GM23338 (cell line): ENCODE data around the gene TNIP3. TPM values are rescaled to one million over a fixed set of nuclear protein-coding genes. Genes with fewer than 3 reads are reported as not detected.

Source experiments
- ATAC-seq: fragments of 200-7000 bp; cut with Tn5 transposase; 3 replicates; pipeline ENCODE4 v1.9.1; 2020
- DNase-seq: peaks from one replicate; pipeline ENCODE4 v3.0.0-alpha.2; 2015; ENCODE audit warnings: low spot score
- H2AFZ ChIP-seq: fragments of 200-600 bp; sonication (generic); 2 replicates; pipeline ENCODE4 v1.8.0; 2016; ENCODE audit warnings: antibody characterized with exemption, mild to moderate bottlenecking, moderate library complexity
- H3F3A ChIP-seq: fragments of 200-600 bp; sonication (generic); replicated peaks from 2 replicates; pipeline ENCODE4 v1.8.0; 2017; ENCODE audit warnings: antibody characterized with exemption, mixed run types, low read depth
- H3K27ac ChIP-seq: fragments of 200-600 bp; sonication (generic); 2 replicates; pipeline ENCODE4 v1.6.1; 2016; ENCODE audit warnings: low read depth
- H3K27me3 ChIP-seq: fragments of 200-600 bp; sonication (generic); 2 replicates; pipeline ENCODE4 v1.8.0; 2016; ENCODE audit warnings: mild to moderate bottlenecking, mixed run types, moderate library complexity; ENCODE audit not compliant: insufficient read depth
- H3K36me3 ChIP-seq: fragments of 200-600 bp; sonication (generic); 2 replicates; pipeline ENCODE4 v1.8.0; 2016; ENCODE audit warnings: mild to moderate bottlenecking; ENCODE audit not compliant: insufficient read depth
- H3K4me1 ChIP-seq: fragments of 200-600 bp; sonication (generic); 2 replicates; pipeline ENCODE4 v1.8.0; 2016; ENCODE audit warnings: mild to moderate bottlenecking, moderate library complexity; ENCODE audit not compliant: insufficient read depth
- H3K4me2 ChIP-seq: fragments of 200-600 bp; sonication (generic); 2 replicates; pipeline ENCODE4 v1.7.1; 2017; ENCODE audit warnings: mixed run types
- H3K4me3 ChIP-seq: fragments of 200-600 bp; sonication (generic); 2 replicates; pipeline ENCODE4 v1.6.1; 2016; ENCODE audit warnings: mixed run types
- H3K79me2 ChIP-seq: fragments of 200-600 bp; sonication (generic); replicated peaks from 2 replicates; pipeline ENCODE4 v1.8.0; 2017; ENCODE audit warnings: mild to moderate bottlenecking; ENCODE audit not compliant: insufficient read depth
- H3K9me2 ChIP-seq: fragments of 200-600 bp; sonication (generic); 2 replicates; pipeline ENCODE4 v1.8.0; 2017; ENCODE audit not compliant: insufficient read depth
- H4K20me1 ChIP-seq: fragments of 200-600 bp; sonication (generic); replicated peaks from 2 replicates; pipeline ENCODE4 v1.8.0; 2017; ENCODE audit warnings: mild to moderate bottlenecking; ENCODE audit not compliant: insufficient read depth
- H3K27ac Mint-ChIP-seq: 2 replicates; pipeline ENCODE4 v1.8.0; 2020; ENCODE audit warnings: inconsistent platforms, mild to moderate bottlenecking, moderate library complexity, mixed read lengths
- H3K27me3 Mint-ChIP-seq: 3 replicates; pipeline ENCODE4 v1.8.0; 2022; ENCODE audit warnings: low read depth, mild to moderate bottlenecking, moderate library complexity, mixed read lengths, inconsistent platforms; ENCODE audit not compliant: insufficient read depth, poor library complexity
- H3K36me3 Mint-ChIP-seq: 3 replicates; pipeline ENCODE4 v1.8.0; 2021; ENCODE audit warnings: low read depth, mild to moderate bottlenecking, inconsistent platforms, moderate library complexity, mixed read lengths
- H3K4me1 Mint-ChIP-seq: 3 replicates; pipeline ENCODE4 v1.8.0; 2020; ENCODE audit warnings: mild to moderate bottlenecking, inconsistent platforms, mixed read lengths
- H3K4me3 Mint-ChIP-seq: 3 replicates; pipeline ENCODE4 v1.8.0; 2021; ENCODE audit warnings: moderate library complexity, mild to moderate bottlenecking, inconsistent platforms, mixed read lengths
- H3K9me3 Mint-ChIP-seq: 3 replicates; pipeline ENCODE4 v1.8.0; 2020; ENCODE audit warnings: moderate library complexity, mild to moderate bottlenecking, inconsistent platforms, mixed read lengths
- CREB1 ChIP-seq: fragments of 250-450 bp; sonication (Bioruptor Pico); IDR thresholded peaks from 2 replicates; pipeline ENCODE4 v1.5.0; 2020; ENCODE audit warnings: low read depth, mild to moderate bottlenecking, moderate library complexity
- CTCF ChIP-seq, 2 experiments: fragments of 200-600 bp in 1 of 2; sonication (generic) in 1 of 2; conservative IDR thresholded peaks; 2 replicates each; pipeline versions ENCODE4 v1.5.1 to v1.6.1; 2016 to 2017; ENCODE audit warnings: antibody characterized with exemption in 2 of 2, low read depth in 2 of 2, mild to moderate bottlenecking in 2 of 2, moderate library complexity in 1 of 2
- EZH2 ChIP-seq: fragments of 200-600 bp; sonication (generic); IDR thresholded peaks from one replicate; pipeline ENCODE4 v1.8.0; 2017; ENCODE audit warnings: antibody characterized with exemption, mild to moderate bottlenecking, low read depth; ENCODE audit not compliant: unreplicated experiment
- EZH2phosphoT487 ChIP-seq: fragments of 200-600 bp; sonication (generic); IDR thresholded peaks from one replicate; pipeline ENCODE4 v1.8.1; 2018; ENCODE audit warnings: antibody characterized with exemption; ENCODE audit not compliant: unreplicated experiment
- JUNB ChIP-seq: IDR thresholded peaks from one replicate; pipeline ENCODE4 v1.6.1; 2016; ENCODE audit warnings: antibody characterized with exemption; ENCODE audit not compliant: unreplicated experiment
- NANOG ChIP-seq: IDR thresholded peaks from 2 replicates; pipeline ENCODE4 v1.6.1; 2016; ENCODE audit warnings: antibody characterized with exemption, borderline replicate concordance
- POLR2AphosphoS5 ChIP-seq: IDR thresholded peaks from 2 replicates; pipeline ENCODE4 v1.6.1; 2016; ENCODE audit warnings: antibody characterized with exemption, low read depth
- STAT1 ChIP-seq: IDR thresholded peaks from one replicate; pipeline ENCODE4 v1.6.1; 2016; ENCODE audit warnings: antibody characterized with exemption; ENCODE audit not compliant: unreplicated experiment
- ZNF114 ChIP-seq: fragments of 250-450 bp; sonication (Bioruptor Pico); IDR thresholded peaks from 2 replicates; pipeline ENCODE4 v1.5.0; 2020; ENCODE audit warnings: mild to moderate bottlenecking, moderate library complexity
- ZNF331 ChIP-seq: fragments of 250-450 bp; sonication (Bioruptor Pico); IDR thresholded peaks from 2 replicates; pipeline ENCODE4 v1.5.0; 2020; ENCODE audit warnings: low read depth, mild to moderate bottlenecking, moderate library complexity
- ZNF462 ChIP-seq: fragments of 250-450 bp; sonication (Bioruptor Pico); IDR thresholded peaks from 2 replicates; pipeline ENCODE4 v1.5.0; 2020; ENCODE audit warnings: mild to moderate bottlenecking, moderate library complexity
- polyA plus RNA-seq: library from polyadenylated mRNA; unstranded; fragments of >200 nt; fragmentation: Nextera tagmentation; extraction: Ambion mirVana; gene quantifications from 2 replicates; pipeline ENCODE4 v1.2.1, GENCODE V29; 2016
- total RNA-seq: library from RNA; depleted of rRNA; stranded (reverse); fragments of >200 nt; shearing (Covaris generic); gene quantifications from 2 replicates; pipeline ENCODE4 v1.2.3, GENCODE V29; 2014
- TF ChIP-seq, protein P1 (sequence below): IDR thresholded peaks from 2 replicates; pipeline ENCODE4 v1.6.1; 2016; ENCODE audit warnings: antibody characterized with exemption
- TF ChIP-seq, protein P2 (sequence below): IDR thresholded peaks from one replicate; pipeline ENCODE4 v1.6.1; 2018; ENCODE audit warnings: antibody characterized with exemption; ENCODE audit not compliant: unreplicated experiment

TNIP3 gene
- total and polyA plus RNA-seq, 2 experiments from 2014 or later, result not detected

- TF ChIP-seq CREB1 (no peak), NANOG (no peak), ZNF331 (CRISPR knock-in tag) (no peak), EZH2 (no peak), JUNB (no peak), POLR2AphosphoS5 (no peak), EZH2phosphoT487 (no peak), STAT1 (no peak), ZNF462 (CRISPR knock-in tag) (no peak), CTCF (conservative IDR thresholded peaks at IDR 0.05; ENCODE audit: low read depth in 2 of 2) (no peak), ZNF114 (CRISPR knock-in tag) (no peak)
- TF ChIP-seq, protein P1, sequence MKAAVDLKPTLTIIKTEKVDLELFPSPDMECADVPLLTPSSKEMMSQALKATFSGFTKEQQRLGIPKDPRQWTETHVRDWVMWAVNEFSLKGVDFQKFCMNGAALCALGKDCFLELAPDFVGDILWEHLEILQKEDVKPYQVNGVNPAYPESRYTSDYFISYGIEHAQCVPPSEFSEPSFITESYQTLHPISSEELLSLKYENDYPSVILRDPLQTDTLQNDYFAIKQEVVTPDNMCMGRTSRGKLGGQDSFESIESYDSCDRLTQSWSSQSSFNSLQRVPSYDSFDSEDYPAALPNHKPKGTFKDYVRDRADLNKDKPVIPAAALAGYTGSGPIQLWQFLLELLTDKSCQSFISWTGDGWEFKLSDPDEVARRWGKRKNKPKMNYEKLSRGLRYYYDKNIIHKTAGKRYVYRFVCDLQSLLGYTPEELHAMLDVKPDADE, result no peak
- TF ChIP-seq, protein P2, sequence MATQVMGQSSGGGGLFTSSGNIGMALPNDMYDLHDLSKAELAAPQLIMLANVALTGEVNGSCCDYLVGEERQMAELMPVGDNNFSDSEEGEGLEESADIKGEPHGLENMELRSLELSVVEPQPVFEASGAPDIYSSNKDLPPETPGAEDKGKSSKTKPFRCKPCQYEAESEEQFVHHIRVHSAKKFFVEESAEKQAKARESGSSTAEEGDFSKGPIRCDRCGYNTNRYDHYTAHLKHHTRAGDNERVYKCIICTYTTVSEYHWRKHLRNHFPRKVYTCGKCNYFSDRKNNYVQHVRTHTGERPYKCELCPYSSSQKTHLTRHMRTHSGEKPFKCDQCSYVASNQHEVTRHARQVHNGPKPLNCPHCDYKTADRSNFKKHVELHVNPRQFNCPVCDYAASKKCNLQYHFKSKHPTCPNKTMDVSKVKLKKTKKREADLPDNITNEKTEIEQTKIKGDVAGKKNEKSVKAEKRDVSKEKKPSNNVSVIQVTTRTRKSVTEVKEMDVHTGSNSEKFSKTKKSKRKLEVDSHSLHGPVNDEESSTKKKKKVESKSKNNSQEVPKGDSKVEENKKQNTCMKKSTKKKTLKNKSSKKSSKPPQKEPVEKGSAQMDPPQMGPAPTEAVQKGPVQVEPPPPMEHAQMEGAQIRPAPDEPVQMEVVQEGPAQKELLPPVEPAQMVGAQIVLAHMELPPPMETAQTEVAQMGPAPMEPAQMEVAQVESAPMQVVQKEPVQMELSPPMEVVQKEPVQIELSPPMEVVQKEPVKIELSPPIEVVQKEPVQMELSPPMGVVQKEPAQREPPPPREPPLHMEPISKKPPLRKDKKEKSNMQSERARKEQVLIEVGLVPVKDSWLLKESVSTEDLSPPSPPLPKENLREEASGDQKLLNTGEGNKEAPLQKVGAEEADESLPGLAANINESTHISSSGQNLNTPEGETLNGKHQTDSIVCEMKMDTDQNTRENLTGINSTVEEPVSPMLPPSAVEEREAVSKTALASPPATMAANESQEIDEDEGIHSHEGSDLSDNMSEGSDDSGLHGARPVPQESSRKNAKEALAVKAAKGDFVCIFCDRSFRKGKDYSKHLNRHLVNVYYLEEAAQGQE, result no peak
- H3K27me3 Mint-ChIP-seq, result no peaks in the 10 kb centered on the region
- Histone ChIP-seq H3K4me3 (no peak overlapping the region), H3K4me1 (peaks cover 13% of the 10 kb centered on the region; the same call in 1 of the 2 replicates), H3F3A (no peaks in the 10 kb centered on the region), H3K27ac (no peak overlapping the region), H3K27me3 (no peaks in the 10 kb centered on the region), H3K9me2 (no peaks in the 10 kb centered on the region), H4K20me1 (no peaks in the 10 kb centered on the region), H3K79me2 (no peaks in the 10 kb centered on the region), H3K4me2 (no peak overlapping the region), H2AFZ (peak overlapping the region; percentile 48; the same call in 1 of the 2 replicates), H3K36me3 (no peaks in the 10 kb centered on the region)
- H3K36me3 Mint-ChIP-seq, result no peaks in the 10 kb centered on the region
- H3K27ac Mint-ChIP-seq, result no peak overlapping the region
- peaks cover 19% of the 10 kb centered on the region for H3K4me1 Mint-ChIP-seq
- ATAC-seq, result peak; percentile 63
- no peak for DNase-seq
- no peaks in the 10 kb centered on the region for H3K9me3 Mint-ChIP-seq
- H3K4me3 Mint-ChIP-seq, result no peak overlapping the region
Observed at GRCh38 chr4:121189326-121190215, 25.4 kb upstream of the TNIP3 start.
